ENCODE measurements around the gene TRIM50. TPM values are rescaled to one million over a fixed set of nuclear protein-coding genes. Genes with fewer than 3 reads are reported as not detected.

TRIM50 gene
- total RNA-seq, 5 donors from 2014 or later (not counting 1 experiment from before 2014, with no cell fraction given), result not detected

DNA sequence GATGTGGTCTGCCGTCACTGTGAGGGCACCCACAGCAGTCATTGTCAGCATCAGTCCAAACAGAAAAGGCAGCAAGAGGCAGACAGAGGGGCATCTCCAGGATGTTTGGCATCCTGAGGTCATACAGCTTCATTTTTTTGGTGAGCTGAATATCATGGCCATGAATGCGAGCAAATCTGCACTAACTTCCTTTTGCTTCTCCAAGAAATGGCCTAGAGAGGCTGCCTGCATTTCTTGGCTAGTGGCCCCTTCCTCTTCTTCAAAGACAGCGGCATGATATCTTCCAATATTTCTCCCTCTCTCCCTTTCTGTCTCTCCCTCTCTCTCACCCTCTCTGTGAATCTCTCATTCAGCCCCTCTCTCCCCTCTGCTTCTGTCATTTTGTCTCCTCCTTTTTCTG, 24.9 kb upstream of the TRIM50 start:
- no peak overlapping the region for H3K4me3 Mint-ChIP-seq
- Histone ChIP-seq H3K27ac (ENCODE audit: low read length) (no peak overlapping the region), H3K36me3 (ENCODE audit: control insufficient read depth in 2 of 2, extremely low read depth in 1 of 2, insufficient read depth in 1 of 2, low read length in 1 of 2) (no peaks in the 10 kb centered on the region), H3K27me3 (replicated peaks in 1 of 2; ENCODE audit: control insufficient read depth in 2 of 2, extremely low read depth in 1 of 2, insufficient read depth in 2 of 2, low read length in 1 of 2) (peaks cover 0 to 3% of the 10 kb centered on the region in 2 experiments), H3K4me3 (ENCODE audit: control insufficient read depth in 1 of 2, extremely low read depth in 1 of 2, low read length in 1 of 2) (no peak overlapping the region), H3K4me1 (ENCODE audit: control insufficient read depth in 1 of 2, extremely low read depth in 1 of 2, insufficient read depth in 2 of 2, low read length in 2 of 2) (no peaks in the 10 kb centered on the region), H3K9me3 (no peaks in the 10 kb centered on the region)
- ChIA-PET CTCF (no interaction called here), POLR2A (no interaction called here)
- DNase-seq (no peak), ATAC-seq (replicated peaks in 1 of 4) (no peak)
- H3K27ac Mint-ChIP-seq, result no peak overlapping the region
- H3K9me3 Mint-ChIP-seq, result peaks cover 6 to 8% (median 6%) of the 10 kb centered on the region in 3 donors
- H3K27me3 Mint-ChIP-seq, result no peaks in the 10 kb centered on the region
- 78% methylated on average over 3 of the region's 3 CpGs for WGBS (ENCODE audit: insufficient coverage)
- H3K36me3 Mint-ChIP-seq, result no peaks in the 10 kb centered on the region
- no peaks in the 10 kb centered on the region for H3K4me1 Mint-ChIP-seq

DNA sequence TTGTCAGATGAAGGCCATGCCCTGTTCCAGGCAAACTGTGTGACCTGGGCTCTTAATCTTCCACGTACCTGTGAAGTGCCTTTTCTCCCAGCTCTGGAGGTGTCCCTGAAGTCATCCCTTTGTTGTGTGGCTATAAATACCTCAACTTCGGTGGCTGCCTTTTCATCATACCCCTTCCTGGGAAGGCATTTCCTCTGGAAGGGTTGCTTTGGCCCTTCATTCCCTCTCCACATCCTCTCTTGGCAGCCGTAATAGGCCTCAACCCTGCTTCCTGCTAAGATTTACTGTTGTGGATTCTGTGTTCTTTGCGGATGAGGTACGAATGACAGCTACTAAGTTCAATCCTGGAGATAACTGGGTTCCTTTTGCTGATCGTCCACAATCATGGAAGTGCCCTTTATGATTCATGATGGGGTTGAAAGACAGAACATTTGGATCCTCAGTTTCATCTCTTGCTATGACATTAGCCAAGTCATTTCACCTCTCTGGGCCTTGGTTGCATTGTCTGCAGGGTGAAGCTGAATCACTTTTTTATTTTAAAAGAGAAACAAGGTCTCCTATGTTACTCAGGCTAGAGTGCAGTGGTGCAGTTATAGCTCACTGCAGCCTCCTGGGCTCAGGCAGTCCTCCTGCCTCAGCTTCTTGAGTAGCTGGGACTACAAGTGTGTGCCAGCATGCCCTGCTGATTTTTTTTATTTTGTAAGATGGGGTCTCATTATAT, 23.7 kb upstream of the TRIM50 start:
- no peaks in the 10 kb centered on the region for H3K4me1 Mint-ChIP-seq
- H3K36me3 Mint-ChIP-seq, result no peaks in the 10 kb centered on the region
- peaks cover 6 to 8% (median 6%) of the 10 kb centered on the region in 3 donors for H3K9me3 Mint-ChIP-seq
- ChIA-PET CTCF (no interaction called here), POLR2A (no interaction called here)
- Histone ChIP-seq H3K4me1 (ENCODE audit: control insufficient read depth in 1 of 2, extremely low read depth in 1 of 2, insufficient read depth in 2 of 2, low read length in 2 of 2) (no peaks in the 10 kb centered on the region), H3K27ac (ENCODE audit: low read length) (no peak overlapping the region), H3K4me3 (ENCODE audit: control insufficient read depth in 1 of 2, extremely low read depth in 1 of 2, low read length in 1 of 2) (no peak overlapping the region), H3K27me3 (replicated peaks in 1 of 2; ENCODE audit: control insufficient read depth in 2 of 2, extremely low read depth in 1 of 2, insufficient read depth in 2 of 2, low read length in 1 of 2) (no peaks in the 10 kb centered on the region), H3K9me3 (no peaks in the 10 kb centered on the region), H3K36me3 (ENCODE audit: control insufficient read depth in 2 of 2, extremely low read depth in 1 of 2, insufficient read depth in 1 of 2, low read length in 1 of 2) (no peaks in the 10 kb centered on the region)
- 50% methylated on average over 2 of the region's 6 CpGs for WGBS (ENCODE audit: insufficient coverage)
- ATAC-seq (replicated peaks in 1 of 4) (no peak), DNase-seq (no peak)
- no peaks in the 10 kb centered on the region for H3K27me3 Mint-ChIP-seq
- H3K4me3 Mint-ChIP-seq, result no peak overlapping the region
- no peak overlapping the region for H3K27ac Mint-ChIP-seq

DNA sequence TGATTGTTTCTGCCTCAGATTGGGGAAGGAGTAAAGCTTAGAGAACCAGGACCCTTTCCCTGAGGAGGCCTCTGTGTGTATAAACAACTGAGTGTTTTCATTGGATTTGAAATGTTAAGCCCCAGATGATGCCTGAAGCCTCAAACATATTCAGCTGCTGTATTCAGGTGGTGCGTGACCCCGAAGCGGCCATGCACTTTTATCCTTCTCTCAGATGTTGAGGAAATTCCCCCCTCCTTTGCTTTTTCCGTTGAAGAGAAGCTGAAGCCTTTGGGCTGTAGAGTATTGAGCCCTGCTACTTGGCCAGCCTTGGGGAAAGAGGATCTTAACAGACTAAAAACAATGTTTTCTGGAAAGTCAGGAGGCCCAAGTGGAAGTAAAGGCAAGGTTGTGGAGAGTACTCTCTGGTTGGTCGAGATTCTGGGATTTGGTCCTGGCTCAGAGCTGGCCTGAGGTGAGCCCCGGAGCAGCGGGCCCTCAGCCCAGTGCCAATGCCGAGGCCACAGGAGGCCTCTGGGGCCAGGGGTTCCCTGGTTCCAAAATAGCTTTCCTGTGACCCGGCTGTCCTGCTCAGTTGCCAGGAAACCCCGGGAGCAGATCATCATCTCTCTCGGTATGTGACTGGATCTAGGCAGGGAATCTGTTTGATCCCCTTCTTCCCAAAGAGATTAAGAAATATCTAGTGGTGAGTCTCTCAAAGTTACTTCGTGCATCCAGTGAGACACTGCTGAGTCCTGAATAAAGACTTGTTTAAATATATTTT, 22.6 kb upstream of the TRIM50 start:
- POLR2A ChIA-PET, result no interaction called here
- peaks cover 0 to 1% of the 10 kb centered on the region in 2 donors for H3K27me3 Mint-ChIP-seq
- H3K27me3 ChIP-seq (replicated peaks in 1 of 2; ENCODE audit: control insufficient read depth in 2 of 2, extremely low read depth in 1 of 2, insufficient read depth in 2 of 2, low read length in 1 of 2), result peaks cover 0 to 5% of the 10 kb centered on the region in 2 experiments
- no peaks in the 10 kb centered on the region for H3K9me3 ChIP-seq
- peaks cover 6 to 8% (median 6%) of the 10 kb centered on the region in 3 donors for H3K9me3 Mint-ChIP-seq
- CTCF ChIA-PET, result no interaction called here
- no peak overlapping the region for H3K4me3 Mint-ChIP-seq
- H3K4me3 ChIP-seq (ENCODE audit: control insufficient read depth in 1 of 2, extremely low read depth in 1 of 2, low read length in 1 of 2), result no peak overlapping the region
- H3K36me3 Mint-ChIP-seq, result no peaks in the 10 kb centered on the region
- 83% methylated on average over 7 of the region's 12 CpGs for WGBS (ENCODE audit: insufficient coverage)
- no peaks in the 10 kb centered on the region for H3K36me3 ChIP-seq (ENCODE audit: control insufficient read depth in 2 of 2, extremely low read depth in 1 of 2, insufficient read depth in 1 of 2, low read length in 1 of 2)
- ATAC-seq (replicated peaks in 1 of 4) (no peak), DNase-seq (no peak)
- no peak overlapping the region for H3K27ac ChIP-seq (ENCODE audit: low read length)
- no peaks in the 10 kb centered on the region for H3K4me1 Mint-ChIP-seq
- H3K4me1 ChIP-seq (ENCODE audit: control insufficient read depth in 1 of 2, extremely low read depth in 1 of 2, insufficient read depth in 2 of 2, low read length in 2 of 2), result no peaks in the 10 kb centered on the region
- H3K27ac Mint-ChIP-seq, result no peak overlapping the region

DNA sequence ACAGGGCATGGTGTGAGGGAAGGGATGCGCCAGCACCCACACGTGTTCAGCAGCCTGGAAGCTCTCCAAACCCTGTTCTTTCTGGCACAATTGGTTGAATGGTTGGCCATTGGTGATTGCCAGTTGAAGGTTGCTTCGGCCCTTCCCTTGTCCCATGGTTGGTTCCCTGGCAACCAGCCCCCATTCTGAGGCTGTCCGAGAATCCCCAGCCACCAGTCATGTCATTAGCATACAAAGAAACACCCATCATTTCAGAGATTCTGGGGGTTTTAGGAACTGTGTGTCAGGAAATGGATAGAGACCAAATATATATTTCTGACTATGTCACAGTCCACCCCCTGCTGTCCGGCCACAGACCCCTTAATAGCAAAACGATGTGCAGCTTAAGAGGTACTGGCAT, 21.9 kb upstream of the TRIM50 start:
- Mint-ChIP-seq H3K4me1 (no peaks in the 10 kb centered on the region), H3K4me3 (no peak overlapping the region), H3K27ac (no peak overlapping the region), H3K27me3 (peaks cover 0 to 1% of the 10 kb centered on the region in 2 donors), H3K36me3 (no peaks in the 10 kb centered on the region), H3K9me3 (peaks cover 6 to 8% (median 6%) of the 10 kb centered on the region in 3 donors)
- Histone ChIP-seq H3K27me3 (replicated peaks in 1 of 2; ENCODE audit: control insufficient read depth in 2 of 2, extremely low read depth in 1 of 2, insufficient read depth in 2 of 2, low read length in 1 of 2) (peaks cover 0 to 9% of the 10 kb centered on the region in 2 experiments), H3K27ac (ENCODE audit: low read length) (no peak overlapping the region), H3K36me3 (ENCODE audit: control insufficient read depth in 2 of 2, extremely low read depth in 1 of 2, insufficient read depth in 1 of 2, low read length in 1 of 2) (no peaks in the 10 kb centered on the region), H3K9me3 (no peaks in the 10 kb centered on the region), H3K4me1 (ENCODE audit: control insufficient read depth in 1 of 2, extremely low read depth in 1 of 2, insufficient read depth in 2 of 2, low read length in 2 of 2) (no peaks in the 10 kb centered on the region), H3K4me3 (ENCODE audit: control insufficient read depth in 1 of 2, extremely low read depth in 1 of 2, low read length in 1 of 2) (no peak overlapping the region)
- POLR2A ChIA-PET, result no interaction called here
- DNase-seq, result no peak
- no peak for ATAC-seq (replicated peaks in 1 of 4)
- WGBS (ENCODE audit: insufficient coverage), result 86% methylated on average over 3 of the region's 6 CpGs
- CTCF ChIA-PET, result no interaction called here

DNA sequence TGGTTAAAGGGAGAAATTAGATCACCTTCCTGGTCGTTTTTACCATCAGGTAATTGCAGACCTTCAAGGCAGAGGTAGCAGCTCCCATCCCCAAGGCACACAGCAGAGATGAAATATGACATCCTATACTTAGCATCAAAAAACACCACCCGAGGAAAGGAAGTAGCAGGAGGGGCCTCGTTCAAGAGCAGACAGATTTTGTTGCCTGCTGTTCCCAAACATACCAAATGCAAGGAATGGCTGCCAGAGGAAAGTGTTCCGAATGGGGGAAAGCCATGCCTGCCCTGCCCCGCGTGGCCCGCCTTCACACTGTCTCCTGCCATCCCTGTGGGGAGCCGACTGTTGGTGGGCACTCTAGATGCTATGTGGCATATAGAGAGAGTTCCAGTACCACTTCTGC, 18.1 kb upstream of the TRIM50 start:
- no peak for ATAC-seq (replicated peaks in 1 of 4)

DNA sequence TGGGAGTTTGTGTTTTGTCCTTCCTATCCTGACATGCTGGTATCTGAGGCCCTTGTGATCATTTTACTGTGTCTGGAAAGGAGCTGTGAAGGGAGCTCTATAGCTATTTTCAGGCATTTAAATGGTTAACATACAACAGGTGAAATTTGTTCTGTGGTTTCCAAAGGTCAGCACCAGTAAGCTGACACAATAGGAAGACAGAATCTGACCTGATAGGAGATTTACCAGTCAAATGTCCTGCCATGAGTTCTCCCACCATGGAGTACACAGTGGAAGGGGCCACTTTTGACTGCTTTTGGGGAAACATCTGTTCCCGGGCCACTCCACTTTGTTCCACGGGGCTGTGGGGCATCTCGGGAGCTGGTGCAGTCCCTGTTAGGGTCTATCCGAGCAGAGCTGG, 17.7 kb upstream of the TRIM50 start:
- Histone ChIP-seq H3K9me3 (no peaks in the 10 kb centered on the region), H3K27me3 (replicated peaks in 1 of 2; ENCODE audit: control insufficient read depth in 2 of 2, extremely low read depth in 1 of 2, insufficient read depth in 2 of 2, low read length in 1 of 2) (peaks cover 0 to 20% of the 10 kb centered on the region in 2 experiments), H3K27ac (ENCODE audit: low read length) (no peak overlapping the region), H3K4me3 (ENCODE audit: control insufficient read depth in 1 of 2, extremely low read depth in 1 of 2, low read length in 1 of 2) (no peak overlapping the region), H3K36me3 (ENCODE audit: control insufficient read depth in 2 of 2, extremely low read depth in 1 of 2, insufficient read depth in 1 of 2, low read length in 1 of 2) (no peaks in the 10 kb centered on the region), H3K4me1 (ENCODE audit: control insufficient read depth in 1 of 2, extremely low read depth in 1 of 2, insufficient read depth in 2 of 2, low read length in 2 of 2) (no peaks in the 10 kb centered on the region)
- H3K27ac Mint-ChIP-seq, result no peak overlapping the region
- no peaks in the 10 kb centered on the region for H3K9me3 Mint-ChIP-seq
- 54% methylated on average over 2 of the region's 4 CpGs for WGBS (ENCODE audit: insufficient coverage)
- H3K4me1 Mint-ChIP-seq, result no peaks in the 10 kb centered on the region
- ATAC-seq (replicated peaks in 1 of 4) (no peak), DNase-seq (no peak)
- POLR2A ChIA-PET, result no interaction called here
- no peaks in the 10 kb centered on the region for H3K36me3 Mint-ChIP-seq
- no peak overlapping the region for H3K4me3 Mint-ChIP-seq
- H3K27me3 Mint-ChIP-seq, result peaks cover 4 to 19% of the 10 kb centered on the region in 2 donors
- CTCF ChIA-PET, result no interaction called here

More for the DNA sequence above, 18.1 kb upstream of the TRIM50 start:
- Histone ChIP-seq H3K27ac (ENCODE audit: low read length) (no peak overlapping the region), H3K36me3 (ENCODE audit: control insufficient read depth in 2 of 2, extremely low read depth in 1 of 2, insufficient read depth in 1 of 2, low read length in 1 of 2) (no peaks in the 10 kb centered on the region), H3K9me3 (no peaks in the 10 kb centered on the region), H3K27me3 (replicated peaks in 1 of 2; ENCODE audit: control insufficient read depth in 2 of 2, extremely low read depth in 1 of 2, insufficient read depth in 2 of 2, low read length in 1 of 2) (peaks cover 0 to 20% of the 10 kb centered on the region in 2 experiments), H3K4me1 (ENCODE audit: control insufficient read depth in 1 of 2, extremely low read depth in 1 of 2, insufficient read depth in 2 of 2, low read length in 2 of 2) (no peaks in the 10 kb centered on the region), H3K4me3 (ENCODE audit: control insufficient read depth in 1 of 2, extremely low read depth in 1 of 2, low read length in 1 of 2) (no peak overlapping the region)
- no peak overlapping the region for H3K4me3 Mint-ChIP-seq
- DNase-seq, result no peak
- no peaks in the 10 kb centered on the region for H3K4me1 Mint-ChIP-seq
- H3K9me3 Mint-ChIP-seq, result no peaks in the 10 kb centered on the region
- WGBS (ENCODE audit: insufficient coverage), result 61% methylated on average over 6 of the region's 8 CpGs
- no peak overlapping the region for H3K27ac Mint-ChIP-seq
- CTCF ChIA-PET, result no interaction called here
- POLR2A ChIA-PET, result no interaction called here
- H3K36me3 Mint-ChIP-seq, result no peaks in the 10 kb centered on the region
- peaks cover 4 to 19% of the 10 kb centered on the region in 2 donors for H3K27me3 Mint-ChIP-seq

Measured in T-cell (primary cell).